Hematopoietic multipotent progenitor cell treated with erythropoietin and hydrocortisone succinate and interleukin-3 and kit ligand, for 4 days (in vitro differentiated cells): ENCODE results near the gene RPP21.
A peak's percentile ranks its signal among the peaks of the same experiment; 100 is the strongest.

ENCODE experiments used
- DNase-seq: peaks from one replicate; pipeline ENCODE4 v3.0.0-alpha.2; 2015

Gene RPP21

GRCh38 chr6:30386166-30386565 lies 41.2 kb downstream of the RPP21 start:
- DNase-seq, result peak; percentile 14

DNA sequence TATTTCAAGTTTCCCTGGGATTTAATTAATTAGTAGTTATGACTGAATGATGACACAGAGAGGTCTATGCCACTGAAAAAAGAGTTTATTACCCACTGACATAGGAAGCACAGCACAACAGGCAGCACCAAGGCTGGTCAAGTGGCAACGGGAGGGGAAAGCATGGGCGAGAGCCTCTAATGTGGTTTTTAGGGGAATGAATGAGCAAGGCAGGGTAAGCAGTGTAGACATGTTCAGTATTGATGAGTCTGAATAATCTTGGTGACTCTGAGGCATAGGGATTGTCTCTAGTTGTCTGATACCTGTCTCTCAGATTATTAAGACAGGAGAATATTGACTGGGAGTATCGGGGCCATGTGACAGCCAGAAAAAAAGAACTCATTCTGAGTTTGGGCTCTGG lies 46.3 kb downstream of the RPP21 start:
- no peak for DNase-seq

GRCh38 chr6:30394139-30394538 lies 49.2 kb downstream of the RPP21 start:
- DNase-seq, result no peak
